ENCODE measurements around the gene ASRGL1. TPM values are rescaled to one million over a fixed set of nuclear protein-coding genes. Genes with fewer than 3 reads are reported as not detected.
"Not testable (repeated sequence)": the region's sequence is repeated elsewhere in the genome, so short reads cannot be mapped to it uniquely, and the experiment has no call there.

The ASRGL1 gene
- total RNA-seq, 1 experiment from 2014 or later = 31.1 TPM

DNA sequence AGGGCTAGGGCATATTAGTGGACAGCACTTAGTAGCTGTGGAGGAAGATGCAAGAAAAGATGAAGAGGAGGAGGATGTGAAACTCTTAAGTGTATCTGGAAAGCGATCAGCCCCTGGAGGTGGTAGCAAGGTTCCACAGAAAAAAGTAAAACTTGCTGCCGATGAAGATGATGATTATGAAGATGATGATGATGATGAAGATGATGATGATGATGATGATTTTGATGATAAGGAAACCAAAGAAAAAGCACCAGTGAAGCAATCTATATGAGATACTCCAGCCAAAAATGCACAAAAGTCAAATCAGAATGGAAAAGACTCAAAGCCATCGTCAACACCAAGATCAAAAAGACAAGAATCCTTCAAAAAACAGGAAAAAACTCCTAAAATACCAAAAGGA, 6.0 kb upstream of the ASRGL1 start:
- H3K27me3 Mint-ChIP-seq (ENCODE audit: low read depth) = peaks cover 45% of the 10 kb centered on the region
- not testable (repeated sequence) for H3K14ac ChIP-seq (ENCODE audit: insufficient read depth, low read length); H3K23me2 ChIP-seq (ENCODE audit: insufficient read length, low read depth, low read length, poor library complexity, severe bottlenecking); H4K91ac ChIP-seq (ENCODE audit: insufficient read length, low read depth, low read length); H3K4me1 ChIP-seq (ENCODE audit: insufficient read depth, low read length); H2BK12ac ChIP-seq (ENCODE audit: insufficient read length, low read depth, low read length); H3K4me3 Mint-ChIP-seq; H3K36me3 Mint-ChIP-seq (ENCODE audit: insufficient read depth in 1 of 3, low read depth in 3 of 3); H3K79me1 ChIP-seq (ENCODE audit: insufficient read depth, low read depth, low read length, poor library complexity, severe bottlenecking); H3K4me2 ChIP-seq (ENCODE audit: insufficient read depth, insufficient read length, low read length); H3K9me3 Mint-ChIP-seq; H3K18ac ChIP-seq (ENCODE audit: insufficient read length, low read depth, low read length); H2BK120ac ChIP-seq (ENCODE audit: low read depth, low read length, poor library complexity, severe bottlenecking); H3K79me2 ChIP-seq (ENCODE audit: insufficient read depth, low read length); H2AK5ac ChIP-seq (ENCODE audit: insufficient read length, low read length); H3K9ac ChIP-seq (ENCODE audit: extremely low read depth, insufficient read length, low read length); H4K20me1 ChIP-seq (ENCODE audit: control insufficient read depth, insufficient read depth, insufficient read length); H4K5ac ChIP-seq (ENCODE audit: insufficient read length, low read depth, low read length); H2AFZ ChIP-seq (ENCODE audit: low read length); H3K23ac ChIP-seq (ENCODE audit: insufficient read length, low read depth, low read length); H3T11ph ChIP-seq (ENCODE audit: low read length); H3K4ac ChIP-seq (ENCODE audit: low read depth, low read length); H2BK15ac ChIP-seq (ENCODE audit: low read depth, low read length); H3K27ac ChIP-seq (ENCODE audit: insufficient read length, low read depth, low read length); H3K27ac Mint-ChIP-seq; H4K8ac ChIP-seq (replicated peaks; ENCODE audit: insufficient read length, low read depth, low read length); H3K9me3 ChIP-seq (ENCODE audit: control insufficient read depth, low read depth, low read length); H2BK5ac ChIP-seq (ENCODE audit: insufficient read length, low read length); H3K27me3 ChIP-seq (ENCODE audit: insufficient read depth, low read length); H3K56ac ChIP-seq (ENCODE audit: insufficient read length, low read depth, low read length); H2BK20ac ChIP-seq (ENCODE audit: low read depth, low read length, poor library complexity, severe bottlenecking); DNase-seq
- H3K4me1 Mint-ChIP-seq = peaks cover 17 to 22% of the 10 kb centered on the region in 2 experiments
- no CpG with 5 or more reads among the region's 3 CpGs for WGBS (ENCODE audit: extremely low coverage, insufficient read length, low lambda C conversion rate)
